ENCODE results near the gene ORC1. TPM values are rescaled to one million over a fixed set of nuclear protein-coding genes. Genes with fewer than 3 reads are reported as not detected.

The ORC1 gene
- 16.6 to 18.8 TPM (median 17.9 TPM) in 5 replicates for total RNA-seq (2022; extraction: Qiagen RNA extraction; ENCODE audit: low read depth)

DNA sequence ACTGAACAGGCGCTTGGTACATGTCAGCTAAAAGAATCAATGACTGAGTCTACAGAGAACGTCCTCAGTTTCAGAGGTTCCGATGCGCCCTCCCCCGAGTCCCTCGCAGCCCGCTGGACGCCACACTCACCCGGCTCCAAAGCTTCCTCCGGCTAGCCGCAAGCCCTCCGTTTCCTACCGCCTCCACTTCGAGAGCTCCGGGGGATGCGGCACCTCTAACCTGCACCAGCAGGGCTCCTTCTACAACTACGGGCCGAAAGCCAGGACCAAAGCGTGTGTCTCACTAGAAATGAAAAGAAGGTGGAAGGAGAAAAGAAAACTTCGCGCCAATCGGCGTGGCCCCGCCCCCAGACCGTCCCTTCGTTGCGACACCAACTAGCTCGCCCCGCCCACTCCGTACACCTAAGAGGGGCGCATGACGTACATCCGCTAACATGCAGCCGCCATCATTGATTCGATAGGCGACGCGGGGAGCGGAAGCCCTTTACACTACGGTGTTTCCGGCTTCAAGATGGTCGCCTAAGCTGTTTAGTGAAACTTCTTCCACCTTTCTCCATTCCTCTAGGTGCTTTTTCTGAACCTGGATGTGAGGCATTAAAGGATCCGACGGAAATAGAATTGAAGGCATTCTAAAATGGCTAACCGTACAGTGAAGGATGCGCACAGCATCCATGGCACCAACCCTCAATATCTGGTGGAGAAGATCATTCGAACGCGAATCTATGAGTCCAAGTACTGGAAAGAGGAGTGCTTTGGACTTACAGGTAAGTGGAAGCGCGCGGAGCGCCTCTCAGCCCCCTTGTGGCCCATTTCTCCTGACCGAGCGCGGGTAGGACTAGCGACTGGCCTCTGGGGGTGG is at the start of gene ORC1, which contains the start of gene PRPF38A:
Gene ORC1 (minus strand): TSS at position 308 of the 859 bp plus-strand sequence. CDS start 2,200 bp downstream, outside the sequence.
Gene PRPF38A (plus strand): TSS at position 487 of the 859 bp plus-strand sequence. CDS start 148 bp downstream, at position 635.

GRCh38 chr1:52365746-52366516 is 38.3 kb downstream of the ORC1 start, which contains the start of gene CC2D1B:
CC2D1B (minus strand) TSS chr1:52366205; CDS start chr1:52364620, 1,585 bp downstream.

Other genes starting within 250 kb of the ORC1 start
- 14.4 to 19.2 TPM (median 17.9 TPM) in 5 replicates for gene CC2D1B, start 38.2 kb downstream of the ORC1 start, total RNA-seq (2022; extraction: Qiagen RNA extraction; ENCODE audit: low read depth)
- 16.9 to 20.6 TPM (median 19.1 TPM) in 5 replicates for gene PRPF38A, start 179 bp upstream of the ORC1 start, total RNA-seq (2022; extraction: Qiagen RNA extraction; ENCODE audit: low read depth)
- 16.1 to 24.4 TPM (median 19.8 TPM) in 5 replicates for gene TUT4, start 148.7 kb upstream of the ORC1 start, total RNA-seq (2022; extraction: Qiagen RNA extraction; ENCODE audit: low read depth)
- not detected in 5 replicates for gene GPX7, start 197.9 kb upstream of the ORC1 start, total RNA-seq (2022; extraction: Qiagen RNA extraction; ENCODE audit: low read depth)
- gene SHISAL2A, start 228.7 kb upstream of the ORC1 start, total RNA-seq (2022; extraction: Qiagen RNA extraction; ENCODE audit: low read depth) = 0.29 to 0.47 TPM (median 0.39 TPM) in 4 of 5 replicates, not detected in the other

Data from A549 treated with GW870086 at 1 μM for 4 hours (cell line).